Measurements from ENCODE around the gene GPR25. TPM values are rescaled to one million over a fixed set of nuclear protein-coding genes. Genes with fewer than 3 reads are reported as not detected.

GPR25 gene
- total RNA-seq, 3 donors from 2014 or later, result 0.29 TPM; not detected in 2

DNA sequence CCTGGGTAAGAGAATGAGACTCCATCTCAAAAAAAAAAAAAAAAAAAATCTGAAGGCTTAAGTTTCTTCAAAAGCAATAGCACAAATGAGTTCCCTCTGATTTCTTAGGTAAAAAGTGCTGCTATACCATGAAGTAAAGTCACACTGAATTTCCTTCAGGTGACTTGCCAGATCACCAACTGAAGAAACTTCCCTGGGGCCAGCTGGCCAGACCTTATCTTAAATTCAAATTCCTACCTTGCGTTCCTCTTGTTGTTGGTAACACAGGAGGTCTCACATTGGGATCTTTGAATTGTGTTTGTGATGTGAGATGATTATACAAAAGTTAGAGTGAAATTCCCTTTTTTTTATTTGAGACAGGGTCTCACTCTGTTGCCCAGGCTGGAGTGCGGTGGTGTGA, 33.7 kb downstream of the GPR25 start:
- no peak overlapping the region for H3K27ac ChIP-seq
- peaks cover 0 to 4% of the 10 kb centered on the region in 2 donors for H3K4me1 ChIP-seq
- H3K36me3 ChIP-seq, result no peaks in the 10 kb centered on the region
- intact Hi-C loops (cut with DNase I; ENCODE audit: low total_unique reads), result no loop called here
- no peak overlapping the region for H3K4me3 ChIP-seq
- no peaks in the 10 kb centered on the region for H3K27me3 ChIP-seq
- no peaks in the 10 kb centered on the region for H3K9me3 ChIP-seq
- no peak for TF ChIP-seq POLR2A (IDR thresholded peaks at IDR 0.05)
- no peak for TF ChIP-seq POLR2AphosphoS5 (IDR thresholded peaks at IDR 0.05)
- TF ChIP-seq, protein P1, sequence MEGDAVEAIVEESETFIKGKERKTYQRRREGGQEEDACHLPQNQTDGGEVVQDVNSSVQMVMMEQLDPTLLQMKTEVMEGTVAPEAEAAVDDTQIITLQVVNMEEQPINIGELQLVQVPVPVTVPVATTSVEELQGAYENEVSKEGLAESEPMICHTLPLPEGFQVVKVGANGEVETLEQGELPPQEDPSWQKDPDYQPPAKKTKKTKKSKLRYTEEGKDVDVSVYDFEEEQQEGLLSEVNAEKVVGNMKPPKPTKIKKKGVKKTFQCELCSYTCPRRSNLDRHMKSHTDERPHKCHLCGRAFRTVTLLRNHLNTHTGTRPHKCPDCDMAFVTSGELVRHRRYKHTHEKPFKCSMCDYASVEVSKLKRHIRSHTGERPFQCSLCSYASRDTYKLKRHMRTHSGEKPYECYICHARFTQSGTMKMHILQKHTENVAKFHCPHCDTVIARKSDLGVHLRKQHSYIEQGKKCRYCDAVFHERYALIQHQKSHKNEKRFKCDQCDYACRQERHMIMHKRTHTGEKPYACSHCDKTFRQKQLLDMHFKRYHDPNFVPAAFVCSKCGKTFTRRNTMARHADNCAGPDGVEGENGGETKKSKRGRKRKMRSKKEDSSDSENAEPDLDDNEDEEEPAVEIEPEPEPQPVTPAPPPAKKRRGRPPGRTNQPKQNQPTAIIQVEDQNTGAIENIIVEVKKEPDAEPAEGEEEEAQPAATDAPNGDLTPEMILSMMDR (IDR thresholded peaks at IDR 0.05), result no peak
- DNase-seq (ENCODE audit: low spot score in 2 of 2), result no peak

- Histone ChIP-seq H3K27me3 (no peaks in the 10 kb centered on the region), H3K27ac (no peak overlapping the region), H3K4me1 (peaks cover 0 to 4% of the 10 kb centered on the region in 2 donors), H3K4me3 (no peak overlapping the region), H3K36me3 (no peaks in the 10 kb centered on the region), H3K9me3 (no peaks in the 10 kb centered on the region)
- no peak for DNase-seq (ENCODE audit: low spot score in 2 of 2)
- TF ChIP-seq POLR2AphosphoS5 (IDR thresholded peaks at IDR 0.05) (no peak), POLR2A (IDR thresholded peaks at IDR 0.05) (no peak)
- TF ChIP-seq, protein P1 (IDR thresholded peaks at IDR 0.05), result no peak
- intact Hi-C loops (cut with DNase I; ENCODE audit: low total_unique reads), result no loop called here
These were observed 34.9 kb downstream of the GPR25 start for GRCh38 chr1:200907611-200908097.

DNA sequence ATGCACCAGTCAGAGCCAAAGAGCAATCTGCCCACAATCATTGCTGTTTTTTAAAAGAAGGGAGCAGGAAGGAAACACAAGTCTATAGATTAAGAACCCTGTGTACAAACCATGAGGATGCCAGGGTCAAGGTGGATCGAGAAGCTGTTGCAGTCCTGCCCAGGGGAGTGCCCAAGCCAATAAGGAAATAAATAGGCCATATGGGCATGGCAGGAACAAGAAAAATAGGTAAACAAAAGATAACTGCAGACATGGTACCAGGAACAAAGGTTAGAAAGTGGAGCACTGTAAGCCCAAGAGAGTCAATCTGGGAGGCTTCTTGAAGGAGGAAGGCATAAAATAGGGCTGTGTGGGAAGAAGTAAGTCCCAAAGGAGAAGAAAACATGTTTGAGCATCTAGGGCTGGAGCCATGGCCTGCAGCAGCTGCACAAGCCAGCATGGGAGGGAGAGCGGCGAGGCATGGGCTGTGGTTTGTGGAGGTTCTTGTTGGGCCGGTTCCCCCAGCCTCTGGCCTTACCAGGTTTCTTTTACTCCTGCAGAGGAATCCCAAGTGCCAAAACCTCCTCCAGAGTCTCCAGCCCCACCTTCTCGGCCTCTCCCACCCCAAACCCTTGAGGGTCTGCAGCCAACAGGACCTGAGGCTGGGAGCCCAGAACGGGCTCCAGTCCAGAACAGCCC, 35.5 kb downstream of the GPR25 start:
- Histone ChIP-seq H3K4me1 (peaks cover 0 to 4% of the 10 kb centered on the region in 2 donors), H3K27ac (no peak overlapping the region), H3K27me3 (no peaks in the 10 kb centered on the region), H3K4me3 (no peak overlapping the region), H3K9me3 (no peaks in the 10 kb centered on the region), H3K36me3 (no peaks in the 10 kb centered on the region)
- DNase-seq (ENCODE audit: low spot score in 2 of 2), result peak; percentile 48 to 67
- TF ChIP-seq POLR2A (IDR thresholded peaks at IDR 0.05), result no peak
- no peak for TF ChIP-seq POLR2AphosphoS5 (IDR thresholded peaks at IDR 0.05)
- TF ChIP-seq, protein P1 (IDR thresholded peaks at IDR 0.05), result no peak
- intact Hi-C loops (cut with DNase I; ENCODE audit: low total_unique reads), result no loop called here

GRCh38 chr1:200909071-200909470, 36.3 kb downstream of the GPR25 start:
- Histone ChIP-seq H3K27me3 (no peaks in the 10 kb centered on the region), H3K4me1 (peaks cover 0 to 4% of the 10 kb centered on the region in 2 donors), H3K9me3 (no peaks in the 10 kb centered on the region), H3K4me3 (no peak overlapping the region), H3K36me3 (no peaks in the 10 kb centered on the region), H3K27ac (no peak overlapping the region)
- no peak for DNase-seq (ENCODE audit: low spot score in 2 of 2)
- TF ChIP-seq POLR2AphosphoS5 (IDR thresholded peaks at IDR 0.05) (no peak), POLR2A (IDR thresholded peaks at IDR 0.05) (no peak)
- TF ChIP-seq, protein P1 (IDR thresholded peaks at IDR 0.05), result no peak
- intact Hi-C loops (cut with DNase I; ENCODE audit: low total_unique reads), result no loop called here

DNA sequence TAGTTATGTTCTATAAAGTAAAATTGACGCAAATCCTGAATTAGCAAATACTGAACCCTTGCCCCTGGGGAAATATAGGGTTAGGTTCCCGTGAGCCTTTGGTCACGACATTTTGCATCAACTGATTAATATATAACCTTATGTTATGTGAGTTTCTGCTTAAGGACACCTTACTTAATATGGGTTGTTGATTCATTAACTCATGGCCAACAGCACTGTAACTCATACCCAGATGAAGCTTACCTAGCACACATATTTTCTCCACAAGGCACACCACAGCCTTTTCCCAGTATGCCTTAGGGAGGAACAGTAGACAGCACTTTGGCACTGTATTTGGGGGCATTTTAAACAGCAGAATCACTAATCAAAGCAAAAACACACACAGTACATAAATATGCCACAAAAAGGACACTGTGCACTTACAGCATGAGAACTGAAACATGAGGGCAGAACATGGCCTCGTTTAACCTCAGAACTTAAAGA, 37.0 kb downstream of the GPR25 start:
- no peaks in the 10 kb centered on the region for H3K27me3 ChIP-seq
- H3K36me3 ChIP-seq, result no peaks in the 10 kb centered on the region
- no peak overlapping the region for H3K27ac ChIP-seq
- TF ChIP-seq, protein P1 (IDR thresholded peaks at IDR 0.05), result no peak
- TF ChIP-seq POLR2A (IDR thresholded peaks at IDR 0.05), result no peak
- no peak for TF ChIP-seq POLR2AphosphoS5 (IDR thresholded peaks at IDR 0.05)
- peaks cover 0 to 4% of the 10 kb centered on the region in 2 donors for H3K4me1 ChIP-seq
- intact Hi-C loops (cut with DNase I; ENCODE audit: low total_unique reads), result no loop called here
- no peaks in the 10 kb centered on the region for H3K9me3 ChIP-seq
- DNase-seq (ENCODE audit: low spot score in 2 of 2), result no peak
- no peak overlapping the region for H3K4me3 ChIP-seq

Data from breast epithelium (tissue), 4 donors.